H1 (cell line): ENCODE results near the gene PPP1R14C.

Experiments used
- CTCF ChIP-seq, 3 experiments: IDR thresholded peaks; 1 replicate in 2 of 3; 2 replicates in 1 of 3; pipeline versions ENCODE4 v1.5.1 to v1.6.1; 2011; ENCODE audit warnings: low read length in 3 of 3, mild to moderate bottlenecking in 3 of 3, inconsistent platforms in 2 of 3, low read depth in 1 of 3, moderate library complexity in 1 of 3; ENCODE audit not compliant: insufficient read depth in 1 of 3; ENCODE audit errors: control extremely low read depth in 1 of 3
- E2F6 ChIP-seq: IDR thresholded peaks from 2 replicates; pipeline ENCODE4 v1.6.1; 2012; ENCODE audit warnings: inconsistent platforms
- EGR1 ChIP-seq: IDR thresholded peaks from 2 replicates; pipeline ENCODE4 v1.6.1; 2011; ENCODE audit warnings: low read depth, low read length, borderline replicate concordance
- EP300 ChIP-seq, 2 experiments: IDR thresholded peaks; 1 replicate in 1 of 2; 2 replicates in 1 of 2; pipeline ENCODE4 v1.6.1; 2011 to 2012; ENCODE audit warnings: low read depth in 2 of 2, low read length in 2 of 2, mild to moderate bottlenecking in 2 of 2, borderline replicate concordance in 1 of 2, inconsistent platforms in 1 of 2, moderate library complexity in 1 of 2
- EZH2 ChIP-seq: fragments of 200-600 bp; sonication (generic); IDR thresholded peaks from 2 replicates; pipeline ENCODE4 v1.7.1; 2012; ENCODE audit warnings: low read depth, mild to moderate bottlenecking, moderate library complexity, low read length, inconsistent platforms; ENCODE audit not compliant: severe bottlenecking
- KDM1A ChIP-seq: fragments of 200-600, 300-600 bp; sonication (generic); IDR thresholded peaks from 2 replicates; pipeline ENCODE4 v1.7.1; 2016; ENCODE audit warnings: mild to moderate bottlenecking, low read length, borderline replicate concordance
- POLR2A ChIP-seq, 2 experiments: IDR thresholded peaks; 1 replicate in 1 of 2; 2 replicates in 1 of 2; pipeline ENCODE4 v1.6.1; 2011; ENCODE audit warnings: low read depth in 2 of 2, low read length in 2 of 2, mild to moderate bottlenecking in 2 of 2; ENCODE audit errors: control extremely low read depth in 1 of 2
- POLR2AphosphoS5 ChIP-seq: IDR thresholded peaks from 2 replicates; pipeline ENCODE4 v1.6.1; 2011; ENCODE audit warnings: low read depth, low read length
- RAD21 ChIP-seq, 2 experiments: IDR thresholded peaks in 1 of 2; conservative IDR thresholded peaks in 1 of 2; 2 replicates each; pipeline ENCODE4 v1.6.1; 2011; ENCODE audit warnings: low read depth in 2 of 2, low read length in 2 of 2, improper control_type of control experiment in 1 of 2, inconsistent platforms in 1 of 2, mild to moderate bottlenecking in 1 of 2, moderate library complexity in 1 of 2
- TBP ChIP-seq: IDR thresholded peaks from 2 replicates; pipeline ENCODE4 v1.6.1; 2011; ENCODE audit warnings: low read depth, low read length, improper control_type of control experiment
- YY1 ChIP-seq: IDR thresholded peaks from 2 replicates; pipeline ENCODE4 v1.6.1; 2011; ENCODE audit warnings: low read depth, mild to moderate bottlenecking, low read length

GRCh38 chr6:150112233-150112632 is 30.6 kb upstream of the PPP1R14C start:
- TF ChIP-seq RAD21 (IDR thresholded peaks at IDR 0.05 in 1 of 2, conservative IDR thresholded peaks at IDR 0.05 in 1 of 2; ENCODE audit: low read depth in 2 of 2, low read length in 2 of 2): no peak
- no peak for TF ChIP-seq KDM1A
- no peak for TF ChIP-seq CTCF (IDR thresholded peaks at IDR 0.05; ENCODE audit: control extremely low read depth in 1 of 3, insufficient read depth in 1 of 3, low read depth in 1 of 3, low read length in 3 of 3)
- no peak for TF ChIP-seq E2F6
- no peak for TF ChIP-seq EP300 (IDR thresholded peaks at IDR 0.05; ENCODE audit: borderline replicate concordance in 1 of 2, low read depth in 2 of 2, low read length in 2 of 2)
- no peak for TF ChIP-seq EGR1
- TF ChIP-seq TBP: no peak
- TF ChIP-seq YY1: no peak
- TF ChIP-seq POLR2AphosphoS5: no peak
- TF ChIP-seq POLR2A (IDR thresholded peaks at IDR 0.05; ENCODE audit: control extremely low read depth in 1 of 2, low read depth in 2 of 2, low read length in 2 of 2): no peak
- TF ChIP-seq EZH2: no peak
